ENCODE results near the gene FBXO28.

- TF ChIP-seq CTCF (conservative IDR thresholded peaks at IDR 0.05; ENCODE audit: low read depth, low read length) = no peak
- no peak for TF ChIP-seq EZH2 (IDR thresholded peaks at IDR 0.05; ENCODE audit: borderline replicate concordance, low read depth, low read length, poor library complexity, severe bottlenecking)
These were observed 26.6 kb upstream of the FBXO28 start for GRCh38 chr1:224087286-224087794.
